ENCODE results near the gene HPGD. TPM values are rescaled to one million over a fixed set of nuclear protein-coding genes. Genes with fewer than 3 reads are reported as not detected.
A peak's percentile ranks its signal among the peaks of the same experiment; 100 is the strongest.

HPGD gene
- total RNA-seq, 2 donors from 2014 or later, result 0.33 to 9.1 TPM

GRCh38 chr4:174454815-174455473, 67.3 kb downstream of the HPGD start:
- peaks cover 25% of the 10 kb centered on the region for H3K4me1 ChIP-seq
- no peaks in the 10 kb centered on the region for H3K9me3 ChIP-seq
- no peaks in the 10 kb centered on the region for H3K36me3 ChIP-seq (replicated peaks in 1 of 2; ENCODE audit: insufficient read depth in 1 of 2, low read depth in 2 of 2)
- TF ChIP-seq CTCF (IDR thresholded peaks at IDR 0.05) (no peak), POLR2A (IDR thresholded peaks at IDR 0.05) (no peak)
- no peak overlapping the region for H3K27ac ChIP-seq
- intact Hi-C loops (cut with DNase I), result no loop called here
- ATAC-seq (no peak), DNase-seq (peak in 2 of 4 donors; percentile 13 to 14)
- 47 to 54% methylated on average over 6 of the region's 6 CpGs for WGBS, 2 donors
- no peaks in the 10 kb centered on the region for H3K27me3 ChIP-seq
- no peak overlapping the region for H3K4me3 ChIP-seq

GRCh38 chr4:174451718-174452296, 70.5 kb downstream of the HPGD start:
- WGBS, 2 donors, result 22 to 23% methylated on average over 2 of the region's 2 CpGs
- Histone ChIP-seq H3K27ac (no peak overlapping the region), H3K4me3 (no peak overlapping the region), H3K9me3 (no peaks in the 10 kb centered on the region), H3K4me1 (peaks cover 26% of the 10 kb centered on the region), H3K27me3 (no peaks in the 10 kb centered on the region), H3K36me3 (replicated peaks in 1 of 2; ENCODE audit: insufficient read depth in 1 of 2, low read depth in 2 of 2) (no peaks in the 10 kb centered on the region)
- DNase-seq (no peak), ATAC-seq (no peak)
- intact Hi-C loops (cut with DNase I), result no loop called here
- TF ChIP-seq POLR2A (IDR thresholded peaks at IDR 0.05), result no peak
- TF ChIP-seq CTCF (IDR thresholded peaks at IDR 0.05), result no peak

- no peak for DNase-seq
- H3K9me3 ChIP-seq, result no peaks in the 10 kb centered on the region
- intact Hi-C loops (cut with DNase I), result no loop called here
- H3K4me3 ChIP-seq, result no peak overlapping the region
- no peak overlapping the region for H3K27ac ChIP-seq
- H3K4me1 ChIP-seq, result peaks cover 26% of the 10 kb centered on the region
- H3K36me3 ChIP-seq (replicated peaks in 1 of 2; ENCODE audit: insufficient read depth in 1 of 2, low read depth in 2 of 2), result no peaks in the 10 kb centered on the region
- WGBS, 2 donors, result 86 to 93% methylated on average over 3 of the region's 3 CpGs
- TF ChIP-seq POLR2A (IDR thresholded peaks at IDR 0.05) (no peak), CTCF (IDR thresholded peaks at IDR 0.05) (no peak)
- no peak for ATAC-seq
- no peaks in the 10 kb centered on the region for H3K27me3 ChIP-seq
Observed at GRCh38 chr4:174450786-174451125, 71.5 kb downstream of the HPGD start.

GRCh38 chr4:174449944-174450785, 72.1 kb downstream of the HPGD start:
- intact Hi-C loops (cut with DNase I), result no loop called here
- DNase-seq (no peak), ATAC-seq (no peak)
- TF ChIP-seq POLR2A (IDR thresholded peaks at IDR 0.05), result no peak
- no peak for TF ChIP-seq CTCF (IDR thresholded peaks at IDR 0.05)
- peaks cover 26% of the 10 kb centered on the region for H3K4me1 ChIP-seq
- 41 to 43% methylated on average over 5 of the region's 5 CpGs for WGBS, 2 donors
- no peaks in the 10 kb centered on the region for H3K36me3 ChIP-seq (replicated peaks in 1 of 2; ENCODE audit: insufficient read depth in 1 of 2, low read depth in 2 of 2)
- H3K9me3 ChIP-seq, result no peaks in the 10 kb centered on the region
- no peak overlapping the region for H3K27ac ChIP-seq
- no peaks in the 10 kb centered on the region for H3K27me3 ChIP-seq
- H3K4me3 ChIP-seq, result no peak overlapping the region

Data from body of pancreas (tissue), 4 donors.